IMR-90 (cell line): Measurements from ENCODE around the gene SMC1A. TPM values are rescaled to one million over a fixed set of nuclear protein-coding genes. Genes with fewer than 3 reads are reported as not detected.

Source experiments
- ATAC-seq: fragments of 200-7000 bp; cut with Tn5 transposase; 2 replicates; pipeline ENCODE4 v1.9.1; 2020; ENCODE audit warnings: low read depth, mild to moderate bottlenecking, moderate library complexity
- BruUV-seq: library from RNA; stranded (reverse); fragments of 400-500 nt; replicated peaks from 2 replicates; lab custom pipeline; 2021; lab: Mats Ljungman, UMichigan
- CTCF ChIA-PET: fragments of 300-600 bp; formaldehyde crosslinking; extraction: SDS; loops from one replicate; lab custom pipeline; 2021; ENCODE audit warnings: antibody characterized with exemption; lab: Yijun Ruan, JAX
- POLR2A ChIA-PET: fragments of 300-600 bp; sonication (Branson Sonifier 250); formaldehyde crosslinking; loops from one replicate; lab custom pipeline; 2022; ENCODE audit warnings: antibody characterized with exemption; ENCODE audit not compliant: unreplicated experiment; lab: Charles Lee
- DNase-seq: peaks from one replicate; pipeline ENCODE4 v3.0.0; 2013
- H2AFZ ChIP-seq: replicated peaks from 2 replicates; pipeline ENCODE3; 2013; ENCODE audit warnings: low read length, mild to moderate bottlenecking; ENCODE audit not compliant: poor library complexity
- H2AK5ac ChIP-seq: 2 replicates; pipeline ENCODE4 v1.6.1; 2013; ENCODE audit warnings: low read depth, low read length, inconsistent platforms
- H2AK9ac ChIP-seq: replicated peaks from 2 replicates; pipeline ENCODE3; 2013; ENCODE audit warnings: mild to moderate bottlenecking, low read depth, low read length, moderate library complexity; ENCODE audit not compliant: poor library complexity
- H2BK120ac ChIP-seq: 2 replicates; pipeline ENCODE4 v1.6.1; 2013; ENCODE audit warnings: low read depth, low read length, inconsistent platforms
- H2BK15ac ChIP-seq: 3 replicates; pipeline ENCODE4 v1.6.1; 2013; ENCODE audit warnings: low read depth, low read length, inconsistent platforms
- H2BK20ac ChIP-seq: 2 replicates; pipeline ENCODE4 v1.6.1; 2013; ENCODE audit warnings: low read depth, mild to moderate bottlenecking, inconsistent platforms, low read length, moderate library complexity
- H2BK5ac ChIP-seq: 2 replicates; pipeline ENCODE4 v1.6.1; 2013; ENCODE audit warnings: mild to moderate bottlenecking, low read depth, low read length, inconsistent platforms; ENCODE audit not compliant: poor library complexity, severe bottlenecking
- H3K14ac ChIP-seq: replicated peaks from 2 replicates; pipeline ENCODE4 v1.6.1; 2013; ENCODE audit warnings: low read depth, low read length, inconsistent platforms
- H3K18ac ChIP-seq: 2 replicates; pipeline ENCODE4 v1.6.1; 2013; ENCODE audit warnings: low read depth, low read length, control low read depth
- H3K23ac ChIP-seq: 2 replicates; pipeline ENCODE4 v1.6.1; 2013; ENCODE audit warnings: low read depth, low read length, inconsistent platforms
- H3K27ac ChIP-seq: 2 replicates; pipeline ENCODE4 v1.5.1; 2013; ENCODE audit warnings: mild to moderate bottlenecking, control low read depth, low read length; ENCODE audit not compliant: insufficient read depth
- H3K27me3 ChIP-seq: 2 replicates; pipeline ENCODE4 v1.6.1; 2013; ENCODE audit warnings: low read length; ENCODE audit not compliant: control insufficient read depth, insufficient read depth
- H3K36me3 ChIP-seq: 2 replicates; pipeline ENCODE4 v1.6.1; 2013; ENCODE audit warnings: low read length, mixed read lengths; ENCODE audit not compliant: control insufficient read depth, insufficient read depth
- H3K4ac ChIP-seq: 2 replicates; pipeline ENCODE4 v1.6.1; 2013; ENCODE audit warnings: low read depth, low read length, inconsistent platforms
- H3K4me1 ChIP-seq: 2 replicates; pipeline ENCODE4 v1.6.1; 2013; ENCODE audit warnings: low read length, mixed read lengths; ENCODE audit not compliant: control insufficient read depth, insufficient read depth
- H3K4me2 ChIP-seq: 2 replicates; pipeline ENCODE4 v1.6.1; 2013; ENCODE audit warnings: low read depth, mild to moderate bottlenecking, control low read depth, low read length, moderate library complexity
- H3K4me3 ChIP-seq: 2 replicates; pipeline ENCODE4 v1.5.1; 2013; ENCODE audit warnings: low read depth, mild to moderate bottlenecking, control low read depth, low read length, moderate library complexity; ENCODE audit not compliant: insufficient read depth
- H3K56ac ChIP-seq: 2 replicates; pipeline ENCODE4 v1.6.1; 2013; ENCODE audit warnings: low read length, inconsistent platforms; ENCODE audit not compliant: insufficient read depth; ENCODE audit errors: extremely low read depth
- H3K79me1 ChIP-seq, 2 experiments: 2 replicates each; pipeline ENCODE4 v1.6.1; 2013; ENCODE audit warnings: low read length in 2 of 2, inconsistent platforms in 1 of 2, low read depth in 1 of 2
- H3K9ac ChIP-seq: 2 replicates; pipeline ENCODE4 v1.6.1; 2013; ENCODE audit warnings: low read depth, low read length, control low read depth
- H3K9me1 ChIP-seq: 2 replicates; pipeline ENCODE4 v1.6.1; 2013; ENCODE audit warnings: low read length, inconsistent platforms; ENCODE audit not compliant: insufficient read depth
- H3K9me3 ChIP-seq: 2 replicates; pipeline ENCODE4 v1.6.1; 2013; ENCODE audit warnings: low read length; ENCODE audit not compliant: control insufficient read depth, insufficient read depth
- H4K20me1 ChIP-seq: 2 replicates; pipeline ENCODE4 v1.6.1; 2013; ENCODE audit warnings: low read length, inconsistent platforms; ENCODE audit not compliant: insufficient read depth
- H4K5ac ChIP-seq: 2 replicates; pipeline ENCODE4 v1.6.1; 2013; ENCODE audit warnings: mild to moderate bottlenecking, low read depth, low read length, control low read depth
- H4K8ac ChIP-seq, 2 experiments: 2 replicates each; pipeline ENCODE4 v1.6.1; 2013; ENCODE audit warnings: low read depth in 2 of 2, low read length in 2 of 2, control low read depth in 1 of 2, inconsistent platforms in 1 of 2
- H4K91ac ChIP-seq: 2 replicates; pipeline ENCODE4 v1.6.1; 2013; ENCODE audit warnings: low read depth, low read length, inconsistent platforms; ENCODE audit not compliant: insufficient read depth
- BHLHE40 ChIP-seq: fragments of 150-350 bp; IDR thresholded peaks from 2 replicates; pipeline ENCODE4 v1.6.1; 2016; ENCODE audit warnings: mild to moderate bottlenecking, low read depth, low read length
- CEBPB ChIP-seq: IDR thresholded peaks from 2 replicates; pipeline ENCODE4 v1.6.1; 2012; ENCODE audit warnings: low read depth, low read length, improper control_type of control experiment
- CHD1 ChIP-seq: IDR thresholded peaks from 2 replicates; pipeline ENCODE4 v1.6.1; 2012; ENCODE audit warnings: low read depth, low read length, improper control_type of control experiment
- FOS ChIP-seq: fragments of 150-350 bp; IDR thresholded peaks from 2 replicates; pipeline ENCODE4 v1.6.1; 2016; ENCODE audit warnings: low read depth, low read length
- MAFK ChIP-seq: IDR thresholded peaks from 2 replicates; pipeline ENCODE4 v1.6.1; 2012; ENCODE audit warnings: low read depth, low read length, improper control_type of control experiment
- MAZ ChIP-seq: IDR thresholded peaks from 2 replicates; pipeline ENCODE4 v1.6.1; 2012; ENCODE audit warnings: low read depth, mild to moderate bottlenecking, low read length, improper control_type of control experiment, moderate library complexity, borderline replicate concordance
- MXI1 ChIP-seq: IDR thresholded peaks from 2 replicates; pipeline ENCODE4 v1.6.1; 2012; ENCODE audit warnings: low read depth, mild to moderate bottlenecking, low read length, moderate library complexity, borderline replicate concordance
- NFE2L2 ChIP-seq: fragments of 150-350 bp; IDR thresholded peaks from 2 replicates; pipeline ENCODE4 v1.6.1; 2016; ENCODE audit warnings: low read depth, mild to moderate bottlenecking, low read length
- POLR2A ChIP-seq: IDR thresholded peaks from 2 replicates; pipeline ENCODE4 v1.6.1; 2012; ENCODE audit warnings: mild to moderate bottlenecking, low read depth, low read length
- RAD21 ChIP-seq: IDR thresholded peaks from 2 replicates; pipeline ENCODE4 v1.6.1; 2012; ENCODE audit warnings: low read length, improper control_type of control experiment
- RCOR1 ChIP-seq: IDR thresholded peaks from 2 replicates; pipeline ENCODE4 v1.6.1; 2012; ENCODE audit warnings: mild to moderate bottlenecking, low read length, improper control_type of control experiment; ENCODE audit not compliant: insufficient replicate concordance
- RFX5 ChIP-seq: IDR thresholded peaks from 2 replicates; pipeline ENCODE4 v1.8.0; 2012; ENCODE audit warnings: low read depth, mild to moderate bottlenecking, low read length, moderate library complexity
- WGBS, 2 experiments: methylation state at CpG; one replicate each; pipeline versions ENCODE4 v1.1.5 to v1.1.7; 2013; ENCODE audit warnings: missing lambda C conversion rate in 2 of 2; ENCODE audit not compliant: insufficient read length in 1 of 2; ENCODE audit errors: extremely low coverage in 2 of 2; 5-methylcytosine and 5-hydroxymethylcytosine counted together
- dilution Hi-C: fragments of 300-500 bp; cut with HindIII; formaldehyde crosslinking; loops from one replicate; pipeline ENCODE4 v1.14.3; 2018; ENCODE audit warnings: low sequenced_read_pairs; ENCODE audit not compliant: unreplicated experiment
- in situ Hi-C: fragments of 300-500 bp; cut with MboI; formaldehyde crosslinking; loops from 3 replicates; pipeline ENCODE4 v1.14.3; 2019; ENCODE audit warnings: low sequenced_read_pairs, inconsistent platforms, mixed read lengths
- intact Hi-C: fragments of 100-400 bp; cut with micrococcal nuclease; formaldehyde crosslinking; loops from 2 replicates; pipeline ENCODE4 v1.10.0; 2022
- polyA plus RNA-seq, 3 experiments: library from polyadenylated mRNA; depleted of rRNA; stranded (reverse); fragments of >200 nt; gene quantifications; 2 replicates each; pipeline ENCODE4 v1.2.3, GENCODE V29; 2012; ENCODE audit warnings: low replicate concordance in 1 of 3
- total RNA-seq: library from RNA; depleted of rRNA; stranded (reverse); fragments of >200 nt; gene quantifications from 2 replicates; pipeline ENCODE4 v1.2.3, GENCODE V29; 2012
- TF ChIP-seq, protein P1 (sequence below): conservative IDR thresholded peaks from 2 replicates; pipeline ENCODE4 v1.5.1; 2012; ENCODE audit warnings: mild to moderate bottlenecking, low read depth, low read length, improper control_type of control experiment

SMC1A gene
- total and polyA plus RNA-seq, 2 of the 4 experiments (the other 2 are of a cell fraction), result 35.8 to 41.0 TPM

DNA sequence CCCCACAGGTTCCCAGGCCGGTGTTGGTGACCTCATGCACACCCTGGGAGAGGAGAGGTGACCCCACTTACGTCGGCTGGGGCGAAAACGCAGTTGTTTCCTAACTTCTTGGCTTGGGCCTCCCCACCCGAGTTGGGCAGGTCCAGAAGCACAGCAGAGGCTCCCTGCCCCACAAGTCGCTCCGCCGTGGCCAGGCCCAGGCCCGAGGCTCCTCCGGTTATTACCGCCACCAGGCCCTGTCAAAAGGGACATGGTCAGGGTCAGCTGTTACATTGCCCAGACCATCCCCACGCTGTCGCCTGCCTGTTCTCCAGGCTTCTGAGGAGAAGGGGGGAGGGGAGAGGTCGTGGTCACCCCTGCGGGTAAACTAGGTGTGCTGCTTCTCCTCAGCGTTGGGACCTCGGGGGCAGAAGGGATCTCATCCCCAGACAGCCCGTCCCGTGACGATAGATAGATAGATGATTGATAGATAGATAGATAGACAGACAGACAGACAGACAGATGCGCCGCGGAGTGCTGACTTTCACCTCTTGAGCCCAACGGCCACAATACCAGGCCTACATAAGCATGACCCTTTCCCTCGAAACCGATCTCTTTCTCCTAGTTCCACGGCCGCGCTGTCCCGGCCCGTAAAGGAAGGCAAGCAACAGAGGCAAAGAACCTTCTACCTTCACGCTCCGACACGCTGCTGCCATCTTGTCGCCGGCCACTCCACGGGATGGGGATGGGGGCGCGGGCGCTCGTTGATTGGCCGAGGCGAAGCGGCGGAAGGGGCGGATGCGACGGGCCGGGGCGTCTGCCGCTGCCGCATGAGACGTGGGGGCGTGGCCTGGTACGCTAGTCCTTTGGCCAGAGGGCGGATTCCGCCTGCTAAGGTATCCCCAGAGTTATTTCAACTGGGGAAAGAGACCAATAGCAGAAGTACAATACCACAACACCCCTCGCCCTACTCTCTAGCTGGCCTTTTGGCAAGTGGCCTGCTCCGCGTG is 11.5 kb upstream of the SMC1A start, which contains the start of gene HSD17B10 (continued):
- no peak for TF ChIP-seq CHD1
- TF ChIP-seq MXI1, result peak; percentile 81
- TF ChIP-seq BHLHE40, result no peak

DNA sequence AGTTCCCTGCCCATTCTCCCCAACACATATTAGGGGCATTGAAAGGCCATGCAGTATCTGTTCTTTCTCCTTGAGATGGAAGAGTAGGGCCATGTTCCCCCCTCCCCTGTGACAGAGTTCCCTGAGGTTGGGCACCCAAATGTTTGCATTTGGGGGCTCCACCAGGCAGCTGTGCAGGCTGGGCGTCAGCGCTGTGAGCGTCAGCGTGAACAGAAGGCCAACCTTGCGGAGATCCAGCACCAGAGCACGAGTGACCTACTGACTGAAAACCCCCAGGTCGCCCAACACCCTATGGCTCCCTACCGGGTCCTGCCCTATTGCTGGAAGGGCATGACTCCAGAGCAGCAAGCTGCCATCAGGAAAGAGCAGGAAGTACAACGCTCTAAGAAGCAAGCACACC is 7.8 kb upstream of the SMC1A start:
- Histone ChIP-seq H3K4me2 (no peak overlapping the region), H3K4me3 (no peak overlapping the region), H3K27me3 (peaks cover 13% of the 10 kb centered on the region), H2BK120ac (no peak overlapping the region), H2BK15ac (no peak overlapping the region), H3K9me1 (peaks cover 4% of the 10 kb centered on the region; the same call in 1 of the 2 replicates), H2BK5ac (no peak overlapping the region), H2AK9ac (no peak overlapping the region), H4K8ac (no peak overlapping the region), H3K18ac (no peak overlapping the region), H3K9me3 (no peaks in the 10 kb centered on the region), H3K9ac (no peak overlapping the region), H3K27ac (no peak overlapping the region), H2AFZ (no peak overlapping the region), H3K14ac (no peak overlapping the region), H2AK5ac (no peak overlapping the region), H3K56ac (no peak overlapping the region), H2BK20ac (no peak overlapping the region), H3K4ac (no peak overlapping the region), H3K4me1 (no peaks in the 10 kb centered on the region), H3K23ac (no peak overlapping the region), H3K36me3 (peaks cover 13% of the 10 kb centered on the region; the same call in 1 of the 2 replicates), H4K20me1 (no peaks in the 10 kb centered on the region), H4K91ac (no peak overlapping the region), H3K79me1 (peaks cover 0 to 10% of the 10 kb centered on the region in 2 experiments; a peak in 3 of 4 replicates), H4K5ac (no peak overlapping the region)
- intact Hi-C loops (no loop called here), dilution Hi-C loops (no loop called here), in situ Hi-C loops (loop anchor here (5.0 kb wide), 1 partner anchor 118 kb away; no protein-coding TSS in a partner anchor)
- CTCF ChIA-PET, result no interaction called here
- POLR2A ChIA-PET, result no interaction called here
- 81% methylated on average over 4 of the region's 9 CpGs; no CpG with 5 or more reads in 1 of the 2 experiments for WGBS, 2 experiments
- ATAC-seq, result no peak
- DNase-seq, result no peak
- BruUV-seq, result no TSS peak
- TF ChIP-seq CEBPB, result no peak
- TF ChIP-seq RCOR1, result no peak
- TF ChIP-seq BHLHE40, result no peak
- no peak for TF ChIP-seq MAZ
- TF ChIP-seq RFX5, result no peak
- TF ChIP-seq MXI1, result no peak
- TF ChIP-seq FOS, result no peak
- no peak for TF ChIP-seq MAFK
- TF ChIP-seq NFE2L2, result no peak
- TF ChIP-seq RAD21, result no peak
- TF ChIP-seq CHD1, result no peak
- TF ChIP-seq, protein P1, sequence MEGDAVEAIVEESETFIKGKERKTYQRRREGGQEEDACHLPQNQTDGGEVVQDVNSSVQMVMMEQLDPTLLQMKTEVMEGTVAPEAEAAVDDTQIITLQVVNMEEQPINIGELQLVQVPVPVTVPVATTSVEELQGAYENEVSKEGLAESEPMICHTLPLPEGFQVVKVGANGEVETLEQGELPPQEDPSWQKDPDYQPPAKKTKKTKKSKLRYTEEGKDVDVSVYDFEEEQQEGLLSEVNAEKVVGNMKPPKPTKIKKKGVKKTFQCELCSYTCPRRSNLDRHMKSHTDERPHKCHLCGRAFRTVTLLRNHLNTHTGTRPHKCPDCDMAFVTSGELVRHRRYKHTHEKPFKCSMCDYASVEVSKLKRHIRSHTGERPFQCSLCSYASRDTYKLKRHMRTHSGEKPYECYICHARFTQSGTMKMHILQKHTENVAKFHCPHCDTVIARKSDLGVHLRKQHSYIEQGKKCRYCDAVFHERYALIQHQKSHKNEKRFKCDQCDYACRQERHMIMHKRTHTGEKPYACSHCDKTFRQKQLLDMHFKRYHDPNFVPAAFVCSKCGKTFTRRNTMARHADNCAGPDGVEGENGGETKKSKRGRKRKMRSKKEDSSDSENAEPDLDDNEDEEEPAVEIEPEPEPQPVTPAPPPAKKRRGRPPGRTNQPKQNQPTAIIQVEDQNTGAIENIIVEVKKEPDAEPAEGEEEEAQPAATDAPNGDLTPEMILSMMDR, result no peak
- no peak for TF ChIP-seq POLR2A
